ENCODE results near the gene DSCAML1. TPM values are rescaled to one million over a fixed set of nuclear protein-coding genes. Genes with fewer than 3 reads are reported as not detected.
A peak's percentile ranks its signal among the peaks of the same experiment; 100 is the strongest.

Gene DSCAML1
- total RNA-seq, 1 experiment from 2014 or later = 0.15 TPM

- H2BK5ac ChIP-seq (ENCODE audit: insufficient read length, low read length) = no peak overlapping the region
- H3K27ac ChIP-seq (ENCODE audit: insufficient read length, low read depth, low read length) = no peak overlapping the region
- Mint-ChIP-seq H3K4me3 (no peak overlapping the region), H3K36me3 (ENCODE audit: insufficient read depth in 1 of 3, low read depth in 3 of 3) (no peaks in the 10 kb centered on the region), H3K4me1 (peaks cover 16 to 36% of the 10 kb centered on the region in 2 experiments), H3K27me3 (ENCODE audit: low read depth) (peaks cover 3% of the 10 kb centered on the region), H3K27ac (no peak overlapping the region), H3K9me3 (no peaks in the 10 kb centered on the region; a peak in 1 of 5 replicates)
- H2AFZ ChIP-seq (ENCODE audit: low read length) = no peak overlapping the region
- H3K79me1 ChIP-seq (ENCODE audit: insufficient read depth, low read depth, low read length, poor library complexity, severe bottlenecking) = no peaks in the 10 kb centered on the region
- TF ChIP-seq CTCF (conservative IDR thresholded peaks at IDR 0.05) = no peak
- no peak overlapping the region for H3K4ac ChIP-seq (ENCODE audit: low read depth, low read length)
- H3K27me3 ChIP-seq (ENCODE audit: insufficient read depth, low read length) = no peaks in the 10 kb centered on the region
- no peak overlapping the region for H3T11ph ChIP-seq (ENCODE audit: low read length)
- no peaks in the 10 kb centered on the region for H3K23me2 ChIP-seq (ENCODE audit: insufficient read length, low read depth, low read length, poor library complexity, severe bottlenecking)
- no peak overlapping the region for H3K18ac ChIP-seq (ENCODE audit: insufficient read length, low read depth, low read length)
- no peak overlapping the region for H2BK20ac ChIP-seq (ENCODE audit: low read depth, low read length, poor library complexity, severe bottlenecking)
- no peak overlapping the region for H4K8ac ChIP-seq (replicated peaks; ENCODE audit: insufficient read length, low read depth, low read length)
- H2BK12ac ChIP-seq (ENCODE audit: insufficient read length, low read depth, low read length) = no peak overlapping the region
- no peak overlapping the region for H2BK120ac ChIP-seq (ENCODE audit: low read depth, low read length, poor library complexity, severe bottlenecking)
- peak overlapping the region; percentile 5; the same call in 1 of the 2 replicates for H3K14ac ChIP-seq (ENCODE audit: insufficient read depth, low read length)
- WGBS (ENCODE audit: extremely low coverage, insufficient read length, low lambda C conversion rate) = no CpG with 5 or more reads among the region's 12 CpGs
- no peak overlapping the region for H3K23ac ChIP-seq (ENCODE audit: insufficient read length, low read depth, low read length)
- H3K9me3 ChIP-seq (ENCODE audit: control insufficient read depth, low read depth, low read length) = no peaks in the 10 kb centered on the region
- peaks cover 2% of the 10 kb centered on the region; the same call in 1 of the 2 replicates for H3K4me1 ChIP-seq (ENCODE audit: insufficient read depth, low read length)
- H2AK5ac ChIP-seq (ENCODE audit: insufficient read length, low read length) = no peak overlapping the region
- H3K9ac ChIP-seq (ENCODE audit: extremely low read depth, insufficient read length, low read length) = no peak overlapping the region
- no peak overlapping the region for H4K5ac ChIP-seq (ENCODE audit: insufficient read length, low read depth, low read length)
- no peak overlapping the region for H3K4me2 ChIP-seq (ENCODE audit: insufficient read depth, insufficient read length, low read length)
- H2BK15ac ChIP-seq (ENCODE audit: low read depth, low read length) = no peak overlapping the region
- no peaks in the 10 kb centered on the region for H3K79me2 ChIP-seq (ENCODE audit: insufficient read depth, low read length)
- no peak overlapping the region for H3K56ac ChIP-seq (ENCODE audit: insufficient read length, low read depth, low read length)
- H4K91ac ChIP-seq (ENCODE audit: insufficient read length, low read depth, low read length) = no peak overlapping the region
- no peak for DNase-seq
- no peaks in the 10 kb centered on the region for H4K20me1 ChIP-seq (ENCODE audit: control insufficient read depth, insufficient read depth, insufficient read length)
These were observed 268.8 kb downstream of the DSCAML1 start for GRCh38 chr11:117528097-117528721.

Measured in H9 (cell line).